Measurements from ENCODE around the gene ZNF581.
A peak's percentile ranks its signal among the peaks of the same experiment; 100 is the strongest.

ZNF581 gene

GRCh38 chr19:55643003-55643886 is at the start of gene ZNF581:
Gene ZNF581 (plus strand): TSS chr19:55643649. CDS start chr19:55644572, 923 bp downstream.
- DNase-seq (ENCODE audit: low spot score): peak; percentile 67

GRCh38 chr19:55594996-55595545 is 48.4 kb upstream of the ZNF581 start:
- DNase-seq (ENCODE audit: low spot score): no peak

GRCh38 chr19:55596304-55596703 is 47.1 kb upstream of the ZNF581 start:
- DNase-seq (ENCODE audit: low spot score): no peak

- no peak for DNase-seq (ENCODE audit: low spot score)
Measured at GRCh38 chr19:55597501-55597921, 45.9 kb upstream of the ZNF581 start.

- no peak for DNase-seq (ENCODE audit: low spot score)
Measured at GRCh38 chr19:55598034-55598433, 45.4 kb upstream of the ZNF581 start.

- DNase-seq (ENCODE audit: low spot score): peak; percentile 93
Measured at GRCh38 chr19:55598719-55599467, 44.6 kb upstream of the ZNF581 start.

- peak; percentile 99 for DNase-seq (ENCODE audit: low spot score)
Measured at GRCh38 chr19:55599468-55599841, 44.0 kb upstream of the ZNF581 start, which contains the start of gene FIZ1. Gene FIZ1 (minus strand): TSS chr19:55599517. CDS start chr19:55597865, 1,652 bp downstream.

GRCh38 chr19:55599842-55600661 is 43.4 kb upstream of the ZNF581 start, which contains the start of gene ZNF524:
Gene ZNF524 (plus strand): TSS chr19:55600288. CDS start chr19:55602113, 1,825 bp downstream.
- DNase-seq (ENCODE audit: low spot score): peak; percentile 93

- DNase-seq (ENCODE audit: low spot score): no peak
Measured at GRCh38 chr19:55600662-55601028, 42.8 kb upstream of the ZNF581 start.

GRCh38 chr19:55601084-55601483 is 42.4 kb upstream of the ZNF581 start:
- no peak for DNase-seq (ENCODE audit: low spot score)

GRCh38 chr19:55602104-55603001 is 41.1 kb upstream of the ZNF581 start:
- no peak for DNase-seq (ENCODE audit: low spot score)

- no peak for DNase-seq (ENCODE audit: low spot score)
Measured at GRCh38 chr19:55603115-55603514, 40.3 kb upstream of the ZNF581 start.

GRCh38 chr19:55603581-55604292 is 39.7 kb upstream of the ZNF581 start:
- DNase-seq (ENCODE audit: low spot score): no peak

GRCh38 chr19:55605207-55605636 is 38.2 kb upstream of the ZNF581 start:
- DNase-seq (ENCODE audit: low spot score): peak; percentile 94

GRCh38 chr19:55605637-55606470 is 37.6 kb upstream of the ZNF581 start, which contains the start of gene ZNF865:
Gene ZNF865 (plus strand): TSS chr19:55605647. CDS start chr19:55613619, 7,972 bp downstream.
- peak; percentile 66 for DNase-seq (ENCODE audit: low spot score)

GRCh38 chr19:55606471-55606787 is 37.0 kb upstream of the ZNF581 start:
- no peak for DNase-seq (ENCODE audit: low spot score)

- DNase-seq (ENCODE audit: low spot score): no peak
Measured at GRCh38 chr19:55606817-55607216, 36.6 kb upstream of the ZNF581 start.

- no peak for DNase-seq (ENCODE audit: low spot score)
Measured at GRCh38 chr19:55609326-55609725, 34.1 kb upstream of the ZNF581 start.

Data from putamen (tissue), 1 donor.